GM12874 (cell line): ENCODE data around the gene PRKCE.

Source experiments
- CTCF ChIP-seq: IDR thresholded peaks from 2 replicates; pipeline ENCODE4 v1.5.1; 2011; ENCODE audit warnings: low read depth, mild to moderate bottlenecking, control low read depth, low read length, moderate library complexity; ENCODE audit not compliant: insufficient read depth

The PRKCE gene

GRCh38 chr2:46032996-46033395 lies 381.5 kb downstream of the PRKCE start:
- no peak for TF ChIP-seq CTCF

DNA sequence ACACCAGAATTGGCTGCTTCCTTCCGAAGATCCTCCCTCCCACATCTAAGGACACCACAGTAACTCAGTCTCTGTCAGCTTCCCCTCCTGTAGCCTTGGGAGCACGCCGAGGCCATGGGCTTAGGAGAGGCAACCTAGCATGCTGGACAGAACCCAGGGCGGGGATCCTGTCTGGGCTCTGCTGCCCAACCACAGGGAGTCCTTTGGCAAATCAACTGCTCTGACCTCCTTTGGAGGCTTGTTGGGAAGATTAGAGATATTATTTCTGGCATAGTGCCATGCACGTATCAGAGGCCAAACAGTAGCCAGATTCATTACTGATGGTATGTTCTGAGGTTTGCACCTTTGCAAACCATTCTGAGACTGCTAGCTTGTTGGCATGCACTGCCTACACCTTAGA lies 383.1 kb downstream of the PRKCE start:
- no peak for TF ChIP-seq CTCF

DNA sequence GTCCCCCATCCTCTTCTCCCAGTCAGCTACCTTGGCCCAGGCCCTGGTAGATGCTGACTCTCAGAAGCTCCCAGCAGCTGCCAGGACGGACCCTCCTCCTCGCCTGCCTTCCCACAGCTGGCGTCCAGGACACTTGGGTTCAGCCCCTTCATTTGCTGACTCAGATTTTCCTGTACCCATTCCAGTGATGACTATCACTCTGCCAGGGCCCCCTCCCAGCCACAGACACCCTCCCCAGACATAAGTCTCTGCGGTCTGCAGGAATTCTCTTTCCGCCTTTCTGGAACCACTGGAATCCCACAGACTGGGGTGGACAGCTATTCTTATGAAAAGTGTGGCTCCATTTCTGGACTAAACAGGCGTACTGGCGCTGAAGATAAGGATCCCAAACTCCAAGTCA lies 385.5 kb downstream of the PRKCE start:
- no peak for TF ChIP-seq CTCF

- no peak for TF ChIP-seq CTCF
Observed at GRCh38 chr2:46039543-46040303, 388.2 kb downstream of the PRKCE start.

- TF ChIP-seq CTCF = no peak
Observed at GRCh38 chr2:46040563-46041155, 389.2 kb downstream of the PRKCE start.

GRCh38 chr2:46041434-46041833 lies 390.0 kb downstream of the PRKCE start:
- no peak for TF ChIP-seq CTCF

DNA sequence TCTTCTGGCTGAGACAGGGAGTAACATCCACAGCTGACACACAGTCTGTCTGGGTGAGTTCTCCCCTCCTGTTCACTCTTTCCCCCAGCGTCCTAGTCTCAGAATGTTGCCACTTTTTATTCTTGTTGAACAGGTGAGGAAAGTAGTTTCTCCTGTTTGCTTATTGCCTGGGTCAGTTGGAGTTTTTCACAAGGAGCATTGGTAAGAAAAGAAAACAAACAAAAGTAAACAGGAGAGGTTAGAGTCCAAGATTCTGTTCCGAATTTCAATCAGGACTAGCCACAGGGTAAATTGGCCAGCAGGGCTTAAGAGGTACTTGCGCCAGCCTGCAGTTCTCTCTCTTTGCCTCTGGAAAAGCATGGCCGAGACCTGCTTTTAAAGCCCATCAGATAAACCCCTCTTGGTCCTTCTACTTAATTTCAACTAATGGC lies 390.7 kb downstream of the PRKCE start:
- TF ChIP-seq CTCF = no peak
